HUES48 (cell line): Measurements from ENCODE around the gene KIF23.

Experiments used
- H3K27ac ChIP-seq: one replicate; pipeline ENCODE4 v1.7.0; 2013; ENCODE audit warnings: low read depth, low read length, inconsistent platforms
- H3K27me3 ChIP-seq: 2 replicates; pipeline ENCODE4 v1.6.1; 2013; ENCODE audit warnings: mild to moderate bottlenecking, low read length; ENCODE audit not compliant: control insufficient read depth, insufficient read depth
- H3K36me3 ChIP-seq: 2 replicates; pipeline ENCODE4 v1.6.1; 2013; ENCODE audit warnings: low read length; ENCODE audit not compliant: control insufficient read depth, insufficient read depth
- H3K4me1 ChIP-seq: 2 replicates; pipeline ENCODE4 v1.6.1; 2013; ENCODE audit warnings: mild to moderate bottlenecking, low read length; ENCODE audit not compliant: control insufficient read depth, insufficient read depth
- H3K4me3 ChIP-seq: 2 replicates; pipeline ENCODE4 v1.5.1; 2013; ENCODE audit warnings: mild to moderate bottlenecking, low read depth, low read length
- H3K9ac ChIP-seq: 2 replicates; pipeline ENCODE4 v1.6.1; 2013; ENCODE audit warnings: mild to moderate bottlenecking, low read depth, low read length, moderate library complexity
- H3K9me3 ChIP-seq: 2 replicates; pipeline ENCODE4 v1.6.1; 2013; ENCODE audit warnings: low read length; ENCODE audit not compliant: control insufficient read depth, insufficient read depth

The KIF23 gene

DNA sequence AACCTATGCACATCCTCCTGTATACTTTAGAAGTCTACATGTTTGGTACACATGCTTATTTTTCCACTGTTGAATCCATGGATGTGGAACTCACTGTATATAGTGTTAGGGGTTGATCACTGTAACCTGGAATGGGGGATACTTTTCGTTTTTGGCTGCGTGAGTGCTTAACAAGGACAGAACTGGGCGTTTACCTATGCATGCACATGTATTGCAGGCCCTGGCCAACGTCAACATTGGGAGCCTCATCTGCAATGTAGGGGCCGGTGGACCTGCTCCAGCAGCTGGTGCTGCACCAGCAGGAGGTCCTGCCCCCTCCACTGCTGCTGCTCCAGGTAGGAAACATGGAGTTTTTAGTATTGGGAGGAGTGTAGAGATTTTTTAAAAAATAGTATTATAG is 40.8 kb downstream of the KIF23 start:
- H3K27me3 ChIP-seq, result no peaks in the 10 kb centered on the region
- no peaks in the 10 kb centered on the region for H3K9me3 ChIP-seq
- peak overlapping the region; percentile 96 for H3K4me3 ChIP-seq
- peaks cover 43% of the 10 kb centered on the region for H3K36me3 ChIP-seq
- peaks cover 13% of the 10 kb centered on the region for H3K4me1 ChIP-seq
- H3K9ac ChIP-seq, result peak overlapping the region; percentile 60
- H3K27ac ChIP-seq, result peak overlapping the region; percentile 31

GRCh38 chr15:69456208-69457166 is 42.3 kb downstream of the KIF23 start:
- Histone ChIP-seq H3K27me3 (no peaks in the 10 kb centered on the region), H3K27ac (peak overlapping the region; percentile 40), H3K36me3 (peaks cover 43% of the 10 kb centered on the region), H3K4me3 (no peak overlapping the region), H3K9ac (no peak overlapping the region), H3K9me3 (no peaks in the 10 kb centered on the region), H3K4me1 (peaks cover 13% of the 10 kb centered on the region)

DNA sequence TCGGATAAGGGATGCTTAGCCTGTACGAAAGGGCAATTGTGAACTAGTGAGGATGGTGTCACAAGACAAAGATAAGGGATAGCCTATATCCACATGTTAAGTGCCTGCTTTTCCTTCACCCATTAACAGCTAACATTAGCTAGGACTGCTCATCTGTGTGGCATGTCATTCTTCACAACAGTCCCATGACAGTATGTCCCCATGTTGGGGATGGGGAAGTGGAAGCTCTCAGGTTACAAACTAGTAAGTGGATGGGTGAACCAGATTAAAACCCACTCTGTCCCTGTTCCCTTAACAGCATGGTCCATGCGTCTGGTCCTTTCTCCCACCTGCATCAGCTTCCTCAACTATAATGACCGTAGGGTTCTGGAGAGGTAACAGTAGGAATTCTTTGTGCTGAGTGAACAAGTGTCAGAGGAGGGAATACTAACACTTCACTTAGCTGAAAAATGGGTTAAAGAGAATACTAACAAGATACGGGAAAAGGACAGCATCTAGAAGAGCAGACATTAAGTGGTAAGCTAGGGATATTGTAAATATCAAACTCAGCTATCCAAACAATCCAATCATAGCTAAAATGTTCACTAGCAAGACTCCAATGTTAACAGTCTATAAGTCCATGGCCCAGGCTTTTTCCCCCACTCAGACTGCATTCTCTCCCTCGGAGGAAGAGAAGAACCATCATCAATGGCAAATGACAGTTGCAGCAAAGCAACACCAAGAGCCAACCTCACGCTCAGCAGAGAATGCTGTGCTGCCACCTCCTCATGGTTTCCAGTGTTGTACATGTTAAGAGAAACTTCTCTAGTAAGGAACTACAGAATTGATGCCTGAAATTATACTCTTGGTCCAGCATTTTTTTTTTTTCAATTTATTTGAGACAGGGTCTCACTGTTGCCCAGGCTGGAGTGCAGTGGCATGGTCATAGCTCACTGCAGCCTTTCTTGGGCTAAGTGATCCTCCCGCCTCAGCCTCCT is 43.4 kb downstream of the KIF23 start:
- H3K4me1 ChIP-seq, result peaks cover 7% of the 10 kb centered on the region
- no peak overlapping the region for H3K9ac ChIP-seq
- no peaks in the 10 kb centered on the region for H3K27me3 ChIP-seq
- H3K27ac ChIP-seq, result peak overlapping the region; percentile 48
- H3K4me3 ChIP-seq, result no peak overlapping the region
- H3K36me3 ChIP-seq, result peaks cover 43% of the 10 kb centered on the region
- H3K9me3 ChIP-seq, result no peaks in the 10 kb centered on the region

DNA sequence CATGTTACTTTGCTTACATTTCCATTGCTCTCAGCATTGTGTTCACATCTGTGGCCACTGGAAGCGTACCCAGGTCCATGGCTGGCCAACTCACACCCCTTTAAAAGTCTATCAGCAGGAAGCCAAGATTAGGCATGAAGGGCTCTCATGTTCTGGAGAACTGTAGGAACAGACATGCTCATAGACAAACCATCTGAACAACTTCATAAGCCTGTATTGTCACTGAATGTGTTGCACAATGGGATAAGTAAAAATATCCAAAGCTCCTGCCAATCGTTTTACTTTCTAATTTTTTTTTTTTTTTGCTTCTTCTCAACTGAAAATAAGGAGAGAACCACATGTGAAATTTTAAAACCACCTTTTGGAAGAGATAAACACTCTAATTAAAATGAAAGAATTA is 44.9 kb downstream of the KIF23 start:
- Histone ChIP-seq H3K4me1 (peaks cover 14% of the 10 kb centered on the region), H3K4me3 (no peak overlapping the region), H3K9ac (no peak overlapping the region), H3K9me3 (no peaks in the 10 kb centered on the region), H3K27me3 (no peaks in the 10 kb centered on the region), H3K27ac (no peak overlapping the region), H3K36me3 (peaks cover 36% of the 10 kb centered on the region)

- Histone ChIP-seq H3K9ac (no peak overlapping the region), H3K9me3 (no peaks in the 10 kb centered on the region), H3K27me3 (no peaks in the 10 kb centered on the region), H3K4me1 (peaks cover 7% of the 10 kb centered on the region), H3K36me3 (peaks cover 22% of the 10 kb centered on the region), H3K27ac (no peak overlapping the region), H3K4me3 (no peak overlapping the region)
These were observed 46.3 kb downstream of the KIF23 start for GRCh38 chr15:69460481-69460880.

- Histone ChIP-seq H3K9me3 (no peaks in the 10 kb centered on the region), H3K27ac (no peak overlapping the region), H3K27me3 (no peaks in the 10 kb centered on the region), H3K4me1 (peaks cover 7% of the 10 kb centered on the region), H3K9ac (no peak overlapping the region), H3K4me3 (peak overlapping the region; percentile 41; the same call in 1 of the 2 replicates), H3K36me3 (peaks cover 6% of the 10 kb centered on the region; the same call in 1 of the 2 replicates)
These were observed 47.9 kb downstream of the KIF23 start for GRCh38 chr15:69462030-69462492.

DNA sequence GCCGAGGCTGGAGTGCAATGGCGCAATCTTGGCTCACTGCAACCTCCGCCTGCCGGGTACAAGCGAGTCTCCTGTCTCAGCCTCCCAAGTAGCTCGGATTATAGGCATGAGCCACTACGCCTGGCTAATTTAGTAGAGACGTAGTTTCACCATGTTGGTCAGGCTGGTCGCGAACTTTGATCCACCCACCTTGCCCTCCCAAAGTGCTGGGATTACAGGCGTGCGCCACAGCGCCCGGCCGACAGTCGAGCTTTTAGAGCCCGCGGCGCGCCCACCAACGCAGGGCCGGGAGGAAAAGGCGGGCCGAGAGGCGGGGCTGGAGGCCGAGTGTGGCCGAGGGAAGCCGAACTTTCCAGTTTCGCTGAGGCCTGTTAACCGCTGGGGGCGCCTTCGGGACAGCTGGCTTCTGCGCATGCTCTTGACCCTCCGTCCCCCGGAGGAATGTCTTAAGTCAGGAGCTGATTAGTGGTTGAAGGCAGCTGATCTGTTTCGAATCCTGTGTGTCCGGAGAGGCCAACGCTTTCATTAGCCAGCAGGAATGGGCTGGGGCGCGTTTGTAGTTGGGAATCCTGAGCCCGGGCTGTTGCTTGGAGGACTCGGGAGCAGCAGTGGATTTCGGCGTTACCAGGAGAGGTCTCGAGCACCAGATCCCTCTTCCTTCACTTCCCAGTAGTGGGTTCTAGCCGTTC is 48.5 kb downstream of the KIF23 start:
- peak overlapping the region; percentile 57 for H3K9ac ChIP-seq
- peaks cover 7% of the 10 kb centered on the region for H3K4me1 ChIP-seq
- H3K4me3 ChIP-seq, result peak overlapping the region; percentile 62
- H3K27ac ChIP-seq, result peak overlapping the region; percentile 96
- H3K27me3 ChIP-seq, result no peaks in the 10 kb centered on the region
- no peaks in the 10 kb centered on the region for H3K9me3 ChIP-seq
- peaks cover 1% of the 10 kb centered on the region; the same call in 1 of the 2 replicates for H3K36me3 ChIP-seq

DNA sequence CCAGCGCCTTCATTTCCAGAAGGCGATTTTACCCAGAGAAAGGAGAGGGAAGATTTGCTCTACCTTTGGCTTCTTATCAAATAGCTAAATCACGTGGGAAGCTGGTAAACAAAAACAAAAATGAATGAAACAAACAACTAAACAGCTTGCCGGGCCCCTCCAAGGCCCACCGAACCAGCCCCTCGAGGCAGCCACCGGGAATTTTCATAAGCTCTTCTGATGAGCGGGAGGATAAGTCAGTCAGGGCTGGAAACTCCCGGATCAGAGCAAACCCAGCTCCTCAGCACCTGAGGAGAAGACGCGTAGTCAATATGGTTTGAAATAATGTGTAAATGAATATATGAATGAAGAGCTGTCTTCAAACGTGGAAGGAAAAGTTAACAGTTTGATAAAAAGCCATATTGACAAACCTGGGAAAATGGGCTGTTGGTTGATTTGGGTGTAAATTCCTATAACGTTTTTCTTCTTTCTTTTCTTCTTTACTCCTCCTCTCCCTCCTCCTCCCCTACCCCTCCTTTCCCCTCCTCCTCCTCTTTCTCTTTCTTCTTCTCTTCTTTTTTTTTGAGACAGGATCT is 49.1 kb downstream of the KIF23 start:
- Histone ChIP-seq H3K27ac (peak overlapping the region; percentile 96), H3K9ac (peak overlapping the region; percentile 57), H3K9me3 (no peaks in the 10 kb centered on the region)

DNA sequence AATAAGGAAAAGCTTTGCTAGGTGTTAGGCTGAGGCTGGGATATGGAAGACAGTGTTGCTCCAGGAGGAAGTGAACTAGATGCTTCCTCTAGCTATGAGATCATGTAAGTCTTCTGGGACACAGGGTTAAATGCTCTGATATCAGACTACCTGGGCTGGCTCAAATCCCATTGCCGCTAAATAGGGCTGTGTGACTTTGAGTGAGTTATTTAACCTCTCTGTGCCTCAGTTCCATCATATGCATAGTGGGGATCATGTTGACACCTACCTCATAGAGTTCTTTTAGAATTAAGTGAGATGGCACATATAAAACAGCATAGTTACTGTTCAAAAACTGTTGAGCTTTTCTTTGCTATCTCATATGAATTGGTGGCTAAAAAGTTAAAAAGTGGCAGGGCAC is 51.1 kb downstream of the KIF23 start:
- Histone ChIP-seq H3K36me3 (no peaks in the 10 kb centered on the region), H3K4me1 (peaks cover 7% of the 10 kb centered on the region), H3K27me3 (no peaks in the 10 kb centered on the region), H3K4me3 (no peak overlapping the region), H3K9me3 (no peaks in the 10 kb centered on the region), H3K9ac (no peak overlapping the region), H3K27ac (no peak overlapping the region)

More for the DNA sequence above, 49.1 kb downstream of the KIF23 start:
- H3K4me1 ChIP-seq, result peaks cover 7% of the 10 kb centered on the region
- H3K4me3 ChIP-seq, result peak overlapping the region; percentile 62
- no peaks in the 10 kb centered on the region for H3K36me3 ChIP-seq
- no peaks in the 10 kb centered on the region for H3K27me3 ChIP-seq

- Histone ChIP-seq H3K4me3 (no peak overlapping the region), H3K36me3 (no peaks in the 10 kb centered on the region), H3K27ac (no peak overlapping the region), H3K9me3 (no peaks in the 10 kb centered on the region), H3K9ac (no peak overlapping the region), H3K4me1 (peaks cover 7% of the 10 kb centered on the region), H3K27me3 (no peaks in the 10 kb centered on the region)
These were observed 52.6 kb downstream of the KIF23 start for GRCh38 chr15:69466733-69467132.
